PC-9 (cell line): Measurements from ENCODE around the gene SEC23B. TPM values are rescaled to one million over a fixed set of nuclear protein-coding genes. Genes with fewer than 3 reads are reported as not detected.

Experiments
- Bru-seq: library from RNA; stranded (reverse); fragments of 400-500 nt; gene quantifications from one replicate; lab custom pipeline; 2021; lab: Mats Ljungman, UMichigan
- BruChase-seq, 2 experiments: library from RNA; stranded (reverse); fragments of 400-500 nt; gene quantifications; one replicate each; lab custom pipeline; 2021; lab: Mats Ljungman, UMichigan
- BruUV-seq: library from RNA; stranded (reverse); fragments of 400-500 nt; replicated peaks from 2 replicates; lab custom pipeline; 2021; lab: Mats Ljungman, UMichigan
- CTCF ChIA-PET: fragments of 300-600 bp; sonication (Branson Sonifier 250); formaldehyde crosslinking; loops from one replicate; lab custom pipeline; 2022; ENCODE audit warnings: antibody characterized with exemption; lab: Charles Lee
- POLR2A ChIA-PET: fragments of 300-600 bp; sonication (Branson Sonifier 250); formaldehyde crosslinking; loops from one replicate; lab custom pipeline; 2022; ENCODE audit warnings: antibody characterized with exemption; ENCODE audit not compliant: unreplicated experiment; lab: Charles Lee
- DNase-seq, 2 experiments: peaks; one replicate each; pipeline versions ENCODE4 v3.0.0 to v3.0.0-alpha.2; 2015 to 2022; ENCODE audit warnings: mixed read lengths in 1 of 2
- H2AFZ ChIP-seq: fragments of 200-600 bp; sonication (generic); 2 replicates; pipeline ENCODE4 v1.8.1; 2017; ENCODE audit warnings: antibody characterized with exemption
- H3F3A ChIP-seq: fragments of 200-600 bp; sonication (generic); 2 replicates; pipeline ENCODE4 v1.8.1; 2017; ENCODE audit warnings: antibody characterized with exemption, mild to moderate bottlenecking, low read depth; ENCODE audit not compliant: insufficient read depth
- H3K27ac ChIP-seq: fragments of 200-600 bp; sonication (generic); 2 replicates; pipeline ENCODE4 v1.6.1; 2016; ENCODE audit warnings: mixed run types
- H3K27me3 ChIP-seq: fragments of 200-600 bp; sonication (generic); 2 replicates; pipeline ENCODE4 v1.6.1; 2016; ENCODE audit warnings: low read depth, mixed run types; ENCODE audit not compliant: insufficient read depth
- H3K36me3 ChIP-seq: fragments of 200-600 bp; sonication (generic); 2 replicates; pipeline ENCODE4 v1.6.1; 2016; ENCODE audit warnings: low read depth, mixed run types
- H3K4me1 ChIP-seq: fragments of 200-600 bp; sonication (generic); replicated peaks from 2 replicates; pipeline ENCODE4 v1.6.1; 2016; ENCODE audit warnings: mixed run types; ENCODE audit not compliant: insufficient read depth
- H3K4me2 ChIP-seq: fragments of 200-600 bp; sonication (generic); 2 replicates; pipeline ENCODE4 v1.6.1; 2017; ENCODE audit warnings: mixed run types
- H3K4me3 ChIP-seq: fragments of 200-600 bp; sonication (generic); 2 replicates; pipeline ENCODE4 v1.6.1; 2016; ENCODE audit warnings: mixed run types
- H3K79me2 ChIP-seq: fragments of 200-600 bp; sonication (generic); 2 replicates; pipeline ENCODE4 v1.6.1; 2017; ENCODE audit warnings: low read depth, mixed run types
- H3K9me2 ChIP-seq: fragments of 200-600 bp; sonication (generic); 2 replicates; pipeline ENCODE4 v1.8.1; 2017; ENCODE audit warnings: mild to moderate bottlenecking; ENCODE audit not compliant: insufficient read depth
- H3K9me3 ChIP-seq: fragments of 200-600 bp; sonication (generic); 2 replicates; pipeline ENCODE4 v1.8.1; 2016; ENCODE audit warnings: low read depth; ENCODE audit not compliant: insufficient read depth
- H4K20me1 ChIP-seq: fragments of 200-600 bp; sonication (generic); 2 replicates; pipeline ENCODE4 v1.8.1; 2017; ENCODE audit not compliant: insufficient read depth
- EZH2 ChIP-seq: fragments of 200-600 bp; sonication (generic); IDR thresholded peaks from 2 replicates; pipeline ENCODE4 v1.8.0; 2017; ENCODE audit warnings: antibody characterized with exemption, low read depth
- intact Hi-C: fragments of 100-400 bp; cut with micrococcal nuclease; formaldehyde crosslinking; loops from one replicate; pipeline ENCODE4 v1.10.0; 2022; ENCODE audit not compliant: unreplicated experiment
- long read RNA-seq: library from polyadenylated mRNA; stranded (forward); transcript quantifications from one replicate; pipeline ENCODE4 v2.0.0, GENCODE V29; 2022
- total RNA-seq: library from RNA; stranded (reverse); gene quantifications from 2 replicates; pipeline ENCODE4 v1.2.3, GENCODE V29; 2021
- TF ChIP-seq, protein P1 (sequence below): fragments of 200-600 bp; sonication (generic); conservative IDR thresholded peaks from 2 replicates; pipeline ENCODE4 v1.6.1; 2017; ENCODE audit warnings: mixed run types, antibody characterized with exemption, mild to moderate bottlenecking, moderate library complexity

SEC23B gene
- total RNA-seq (60.3 and 78.5 TPM in 2 replicates), Bru-seq, nascent RNA (percentile 90 among the genes with signal in this experiment), BruChase-seq, experiment 1, labeled RNA remaining after a 2-hour chase (percentile 79 among the genes with signal in this experiment), BruChase-seq, experiment 2, labeled RNA remaining after a 6-hour chase (percentile 89 among the genes with signal in this experiment)
- long read RNA-seq, transcript SEC23B-204 (20 exons, 3,484 nt): minor isoform, 67 of 217 reads
- long read RNA-seq, transcript SEC23B-202 (20 exons, 3,464 nt): major isoform, 76 of 217 reads
- long read RNA-seq, partial matches to known transcripts: 56 of 217 reads
- long read RNA-seq, other reads (novel, unspliced or antisense): 18 of 217 reads

DNA sequence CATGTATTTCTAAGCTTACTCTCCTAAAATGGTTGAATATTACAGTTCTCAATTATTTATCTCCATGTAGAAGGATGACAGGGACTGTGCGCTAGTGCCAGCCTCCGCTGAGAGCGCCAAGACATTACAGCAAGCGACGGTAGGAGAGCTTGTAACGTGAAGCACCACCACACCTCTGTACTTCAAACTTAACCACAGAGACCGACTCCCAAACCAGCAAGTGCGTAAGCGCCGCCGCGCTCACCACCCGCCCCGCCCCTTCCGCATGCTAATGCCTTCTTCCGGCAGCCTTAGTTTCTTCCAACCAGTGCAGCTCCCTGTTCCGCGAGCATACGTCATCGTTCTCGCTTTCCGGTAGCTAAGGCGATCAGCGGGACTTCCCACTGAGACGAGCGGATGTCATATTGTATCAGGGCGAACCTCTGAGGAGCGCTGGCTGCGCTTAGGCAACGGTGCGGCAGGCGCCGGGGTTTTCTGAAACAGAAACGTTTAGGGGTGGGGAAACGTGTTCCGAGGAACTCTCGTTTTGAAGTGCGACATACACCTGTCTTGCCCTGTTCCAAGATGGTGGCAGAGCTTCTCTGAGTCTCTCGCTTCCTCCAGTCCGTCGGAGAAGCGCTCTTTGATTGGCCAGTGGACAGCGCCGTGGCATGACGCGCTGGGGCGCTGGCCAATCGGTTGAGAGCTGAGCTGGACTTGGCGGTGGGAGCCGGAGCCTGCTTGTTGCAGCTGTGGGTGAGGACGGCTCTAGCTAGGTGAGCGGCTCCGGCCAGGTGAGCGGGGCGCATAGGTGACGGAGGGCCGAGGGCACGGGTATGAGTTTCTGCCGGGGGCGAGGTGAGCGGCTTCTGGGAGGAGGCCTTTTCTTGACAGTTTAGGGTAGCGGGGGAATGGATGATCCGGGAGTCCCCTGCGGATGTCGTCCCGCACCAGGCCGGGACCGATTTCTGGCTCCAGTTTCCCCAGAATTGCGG is at the start of gene SEC23B:
Gene SEC23B (plus strand): TSS at position 723 of the 974 bp plus-strand sequence. CDS start 2,896 bp downstream, outside the sequence.
- H3K36me3 ChIP-seq: peaks cover 4% of the 10 kb centered on the region; the same call in 1 of the 2 replicates
- CTCF ChIA-PET: interaction anchor here (0.7 to 1.9 kb wide), 2 partner anchors 11 to 568 kb away, joined by 4 to 8 read pairs; partner anchors contain the start of gene RBBP9
- no peak for TF ChIP-seq EZH2
- TF ChIP-seq, protein P1, sequence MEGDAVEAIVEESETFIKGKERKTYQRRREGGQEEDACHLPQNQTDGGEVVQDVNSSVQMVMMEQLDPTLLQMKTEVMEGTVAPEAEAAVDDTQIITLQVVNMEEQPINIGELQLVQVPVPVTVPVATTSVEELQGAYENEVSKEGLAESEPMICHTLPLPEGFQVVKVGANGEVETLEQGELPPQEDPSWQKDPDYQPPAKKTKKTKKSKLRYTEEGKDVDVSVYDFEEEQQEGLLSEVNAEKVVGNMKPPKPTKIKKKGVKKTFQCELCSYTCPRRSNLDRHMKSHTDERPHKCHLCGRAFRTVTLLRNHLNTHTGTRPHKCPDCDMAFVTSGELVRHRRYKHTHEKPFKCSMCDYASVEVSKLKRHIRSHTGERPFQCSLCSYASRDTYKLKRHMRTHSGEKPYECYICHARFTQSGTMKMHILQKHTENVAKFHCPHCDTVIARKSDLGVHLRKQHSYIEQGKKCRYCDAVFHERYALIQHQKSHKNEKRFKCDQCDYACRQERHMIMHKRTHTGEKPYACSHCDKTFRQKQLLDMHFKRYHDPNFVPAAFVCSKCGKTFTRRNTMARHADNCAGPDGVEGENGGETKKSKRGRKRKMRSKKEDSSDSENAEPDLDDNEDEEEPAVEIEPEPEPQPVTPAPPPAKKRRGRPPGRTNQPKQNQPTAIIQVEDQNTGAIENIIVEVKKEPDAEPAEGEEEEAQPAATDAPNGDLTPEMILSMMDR: no peak
- no TSS peak for BruUV-seq
- no peaks in the 10 kb centered on the region; the same call in 1 of the 2 replicates for H4K20me1 ChIP-seq
- peak within 1 kb of the TSS; percentile 61 for H3K4me3 ChIP-seq
- intact Hi-C loops: loop anchor here (1.0 to 5.0 kb wide), 6 partner anchors 10 to 540 kb away; partner anchors contain the start of genes DZANK1, MGME1, POLR3F and RBBP9
- H3K27me3 ChIP-seq: no peaks in the 10 kb centered on the region
- peak within 1 kb of the TSS; percentile 92 for H3K27ac ChIP-seq
- no peaks in the 10 kb centered on the region for H3K9me3 ChIP-seq
- H2AFZ ChIP-seq: peak within 1 kb of the TSS; percentile 78
- peaks cover 5% of the 10 kb centered on the region; the same call in 1 of the 2 replicates for H3F3A ChIP-seq
- DNase-seq: peak; percentile 97 to 98
- H3K79me2 ChIP-seq: peaks cover 27% of the 10 kb centered on the region
- peak within 1 kb of the TSS; percentile 100 for H3K4me2 ChIP-seq
- H3K4me1 ChIP-seq: peaks cover 18% of the 10 kb centered on the region
- no peaks in the 10 kb centered on the region for H3K9me2 ChIP-seq
- POLR2A ChIA-PET: interaction anchor here (0.6 to 1.8 kb wide), 19 partner anchors 10 to 1486 kb away, joined by 3 to 17 read pairs (median 4); partner anchors contain the start of genes DZANK1, POLR3F, RBBP9 and RRBP1

GRCh38 chr20:18465536-18466200 is 42.1 kb upstream of the SEC23B start:
- TSS peak; percentile 59 for BruUV-seq
- no peak for DNase-seq
- Histone ChIP-seq H4K20me1 (no peaks in the 10 kb centered on the region), H3K9me2 (no peaks in the 10 kb centered on the region), H3F3A (no peaks in the 10 kb centered on the region), H3K4me1 (peaks cover 16% of the 10 kb centered on the region), H3K27ac (no peak overlapping the region), H3K4me2 (peak overlapping the region; percentile 98), H3K27me3 (no peaks in the 10 kb centered on the region), H3K4me3 (peak overlapping the region; percentile 97; the same call in 1 of the 2 replicates), H3K36me3 (0 out of 2 replicates have a peak, but pooled peaks cover 8% of the 10 kb centered on the region), H2AFZ (peak overlapping the region; percentile 94), H3K9me3 (no peaks in the 10 kb centered on the region), H3K79me2 (peaks cover 33% of the 10 kb centered on the region)
- TF ChIP-seq, protein P1: no peak
- TF ChIP-seq EZH2: no peak
- CTCF ChIA-PET: no interaction called here
- intact Hi-C loops: loop anchor here (2.0 kb wide), 3 partner anchors 31 to 497 kb away; partner anchors contain the start of genes MGME1, RBBP9, SNX5 and ZNF133
- POLR2A ChIA-PET: no interaction called here
